Neural cell (in vitro differentiated cells): ENCODE measurements around the gene ZDHHC14. TPM values are rescaled to one million over a fixed set of nuclear protein-coding genes. Genes with fewer than 3 reads are reported as not detected.

ENCODE experiments used
- H2AFZ ChIP-seq: fragments of 200-600, 300-800 bp; sonication (generic), shearing (Covaris generic); 2 replicates; pipeline ENCODE4 v1.6.0; 2014; ENCODE audit warnings: low read depth, mild to moderate bottlenecking, antibody characterized with exemption, low read length, moderate library complexity
- H3F3A ChIP-seq: fragments of 200-600 bp; shearing (Covaris generic); 2 replicates; pipeline ENCODE4 v1.6.1; 2016; ENCODE audit warnings: mild to moderate bottlenecking, moderate library complexity, mixed read lengths, antibody characterized with exemption, low read length; ENCODE audit not compliant: insufficient read depth, poor library complexity, severe bottlenecking
- H3K27ac ChIP-seq: fragments of 200-600, 300-800 bp; sonication (generic), shearing (Covaris generic); 2 replicates; pipeline ENCODE4 v1.5.1; 2014; ENCODE audit warnings: mild to moderate bottlenecking, low read length, moderate library complexity
- H3K27me3 ChIP-seq: fragments of 300-800, 200-600 bp; sonication (generic), shearing (Covaris generic); 2 replicates; pipeline ENCODE4 v1.6.0; 2014; ENCODE audit warnings: mild to moderate bottlenecking, low read depth, low read length, moderate library complexity; ENCODE audit not compliant: insufficient read depth
- H3K36me3 ChIP-seq: fragments of 300-800, 200-600 bp; sonication (generic), shearing (Covaris generic); 2 replicates; pipeline ENCODE4 v1.5.1; 2014; ENCODE audit warnings: mild to moderate bottlenecking, antibody characterized with exemption, low read length, moderate library complexity; ENCODE audit not compliant: insufficient read depth
- H3K4me2 ChIP-seq: fragments of 300-800, 200-600 bp; sonication (generic), shearing (Covaris generic); 2 replicates; pipeline ENCODE4 v1.6.0; 2014; ENCODE audit warnings: mild to moderate bottlenecking, low read length
- H3K4me3 ChIP-seq: fragments of 300-800, 200-600 bp; sonication (generic), shearing (Covaris generic); 2 replicates; pipeline ENCODE4 v1.5.1; 2014; ENCODE audit warnings: mild to moderate bottlenecking, low read length, moderate library complexity
- H3K79me2 ChIP-seq: fragments of 200-600 bp; shearing (Covaris generic); replicated peaks from 2 replicates; pipeline ENCODE4 v1.6.0; 2014; ENCODE audit warnings: mild to moderate bottlenecking, low read length, moderate library complexity; ENCODE audit not compliant: insufficient read depth
- H3K9ac ChIP-seq: fragments of 300-800, 200-600 bp; sonication (generic), shearing (Covaris generic); 2 replicates; pipeline ENCODE4 v1.6.1; 2016; ENCODE audit warnings: mild to moderate bottlenecking, low read length, mixed read lengths
- H3K9me2 ChIP-seq: fragments of 200-600 bp; shearing (Covaris generic); 2 replicates; pipeline ENCODE4 v1.6.1; 2016; ENCODE audit warnings: mild to moderate bottlenecking, low read length, mixed read lengths; ENCODE audit not compliant: insufficient read depth
- H3K9me3 ChIP-seq: fragments of 200-600, 300-800 bp; sonication (generic), shearing (Covaris generic); 2 replicates; pipeline ENCODE4 v1.6.1; 2016; ENCODE audit warnings: mild to moderate bottlenecking, mixed run types, low read length, moderate library complexity, mixed read lengths
- H4K20me1 ChIP-seq: fragments of 200-600 bp; shearing (Covaris generic); 2 replicates; pipeline ENCODE4 v1.6.1; 2016; ENCODE audit warnings: mild to moderate bottlenecking, mixed run types; ENCODE audit not compliant: insufficient read depth
- CTCF ChIP-seq: fragments of 450-650 bp; IDR thresholded peaks from 2 replicates; pipeline ENCODE4 v1.5.1; 2014; ENCODE audit warnings: antibody characterized with exemption, mild to moderate bottlenecking, moderate library complexity; ENCODE audit not compliant: poor library complexity, severe bottlenecking
- EP300 ChIP-seq: fragments of 450-650 bp; conservative IDR thresholded peaks from 2 replicates; pipeline ENCODE4 v1.6.1; 2014; ENCODE audit warnings: antibody characterized with exemption, mild to moderate bottlenecking, moderate library complexity; ENCODE audit not compliant: poor library complexity, severe bottlenecking
- EZH2 ChIP-seq: fragments of 200-600, 300-800 bp; shearing (Covaris generic), sonication (generic); IDR thresholded peaks from 2 replicates; pipeline ENCODE4 v1.6.1; 2014; ENCODE audit warnings: antibody characterized with exemption, low read length, borderline replicate concordance, mild to moderate bottlenecking; ENCODE audit not compliant: insufficient read depth, poor library complexity, severe bottlenecking
- MXI1 ChIP-seq: fragments of 450-650 bp; conservative IDR thresholded peaks from 2 replicates; pipeline ENCODE4 v1.6.1; 2014; ENCODE audit warnings: antibody characterized with exemption, mild to moderate bottlenecking; ENCODE audit not compliant: poor library complexity, severe bottlenecking
- POLR2AphosphoS5 ChIP-seq: IDR thresholded peaks from 2 replicates; pipeline ENCODE4 v1.6.1; 2012
- RAD21 ChIP-seq: fragments of 450-650 bp; conservative IDR thresholded peaks from 2 replicates; pipeline ENCODE4 v1.6.1; 2014; ENCODE audit warnings: antibody characterized with exemption, mild to moderate bottlenecking, moderate library complexity
- REST ChIP-seq: IDR thresholded peaks from 2 replicates; pipeline ENCODE4 v1.6.1; 2012; ENCODE audit warnings: borderline replicate concordance
- SMC3 ChIP-seq: fragments of 450-650 bp; conservative IDR thresholded peaks from 2 replicates; pipeline ENCODE4 v1.6.1; 2014; ENCODE audit warnings: antibody characterized with exemption, mild to moderate bottlenecking, moderate library complexity; ENCODE audit not compliant: poor library complexity
- TAF1 ChIP-seq: IDR thresholded peaks from 2 replicates; pipeline ENCODE4 v1.6.1; 2012; ENCODE audit warnings: low read depth
- polyA plus RNA-seq: library from polyadenylated mRNA; depleted of rRNA; stranded (reverse); fragments of >200 nt; gene quantifications from 2 replicates; pipeline ENCODE4 v1.2.3, GENCODE V29; 2014

The ZDHHC14 gene
- polyA plus RNA-seq, 1 donor from 2014 or later, result 4.1 TPM

- Histone ChIP-seq H3K36me3 (no peaks in the 10 kb centered on the region), H3K27ac (no peak overlapping the region), H3K9me3 (no peaks in the 10 kb centered on the region), H3K27me3 (no peaks in the 10 kb centered on the region), H3F3A (no peaks in the 10 kb centered on the region), H3K4me2 (no peak overlapping the region), H3K9me2 (no peaks in the 10 kb centered on the region), H3K79me2 (no peaks in the 10 kb centered on the region), H4K20me1 (no peaks in the 10 kb centered on the region), H3K4me3 (no peak overlapping the region), H2AFZ (no peak overlapping the region), H3K9ac (no peak overlapping the region)
- TF ChIP-seq EP300 (peak; percentile 28), TAF1 (no peak)
Observed at GRCh38 chr6:157528931-157529653, 148.1 kb downstream of the ZDHHC14 start.

DNA sequence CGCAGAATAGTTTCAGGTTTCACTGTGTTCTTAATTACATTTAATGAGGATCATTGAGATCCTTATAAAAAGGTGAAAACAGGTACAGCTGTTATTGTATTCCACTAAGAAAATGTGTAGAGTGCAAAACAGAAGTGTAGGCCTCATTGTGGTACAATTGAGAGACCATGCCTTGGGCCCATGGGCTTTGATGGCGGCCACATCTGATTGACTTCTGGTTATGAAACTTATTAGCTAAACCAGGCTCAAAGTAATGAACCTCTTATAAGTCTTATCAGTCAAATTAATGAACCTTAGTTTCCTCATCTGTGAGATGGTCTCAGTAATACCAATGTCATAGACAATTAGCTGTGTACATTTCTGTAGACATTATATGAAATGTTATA, 148.7 kb downstream of the ZDHHC14 start:
- Histone ChIP-seq H3K9me2 (no peaks in the 10 kb centered on the region), H3F3A (no peaks in the 10 kb centered on the region), H2AFZ (no peak overlapping the region), H3K79me2 (no peaks in the 10 kb centered on the region), H4K20me1 (no peaks in the 10 kb centered on the region), H3K9me3 (no peaks in the 10 kb centered on the region), H3K27ac (no peak overlapping the region), H3K27me3 (no peaks in the 10 kb centered on the region), H3K36me3 (no peaks in the 10 kb centered on the region), H3K4me3 (no peak overlapping the region), H3K9ac (no peak overlapping the region), H3K4me2 (no peak overlapping the region)
- peak; percentile 2 for TF ChIP-seq EP300
- TF ChIP-seq CTCF, result no peak

DNA sequence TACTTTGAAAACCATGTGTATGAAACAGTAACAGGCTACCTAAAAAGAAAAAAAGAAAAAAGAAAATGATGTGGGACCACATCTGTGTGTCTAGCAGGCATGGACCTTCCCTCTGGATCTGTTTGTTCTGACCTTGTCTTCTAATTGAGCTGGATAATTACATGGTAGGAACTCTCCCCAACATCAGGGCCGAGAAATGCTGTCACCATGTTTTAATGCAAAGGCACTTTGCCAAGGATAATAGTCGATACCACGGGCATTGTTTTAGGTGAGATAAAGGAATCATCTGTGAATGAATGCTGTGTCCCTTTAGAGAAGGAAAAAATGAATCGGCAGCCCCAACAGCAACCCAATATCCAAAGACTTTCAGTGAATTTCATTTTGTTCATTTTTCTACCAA, 149.1 kb downstream of the ZDHHC14 start:
- TF ChIP-seq EP300, result no peak
- TF ChIP-seq MXI1, result no peak
- no peak for TF ChIP-seq SMC3
- no peak for TF ChIP-seq EZH2
- TF ChIP-seq REST, result no peak
- no peak for TF ChIP-seq RAD21
- TF ChIP-seq POLR2AphosphoS5, result no peak
- TF ChIP-seq CTCF, result no peak
- no peak for TF ChIP-seq TAF1
- Histone ChIP-seq H3K27ac (no peak overlapping the region), H3K9me2 (no peaks in the 10 kb centered on the region), H3K79me2 (no peaks in the 10 kb centered on the region), H3K4me2 (no peak overlapping the region), H4K20me1 (no peaks in the 10 kb centered on the region), H3K9ac (no peak overlapping the region), H2AFZ (no peak overlapping the region), H3K27me3 (no peaks in the 10 kb centered on the region), H3F3A (no peaks in the 10 kb centered on the region), H3K36me3 (no peaks in the 10 kb centered on the region), H3K4me3 (no peak overlapping the region), H3K9me3 (no peaks in the 10 kb centered on the region)
